Fibroblast of lung (primary cell): ENCODE data around the gene CNKSR2.

Source experiments
- EZH2 ChIP-seq: IDR thresholded peaks from 2 replicates; pipeline ENCODE4 v1.5.1; 2012; ENCODE audit warnings: low read length, control low read depth, mild to moderate bottlenecking; ENCODE audit errors: missing control alignments
- TF ChIP-seq, protein P1 (sequence below), 2 donors: IDR thresholded peaks in 1 of 2; conservative IDR thresholded peaks in 1 of 2; 1 replicate in 1 of 2; 2 replicates in 1 of 2; pipeline ENCODE4 v1.5.1; 2011 to 2012; ENCODE audit warnings: low read length in 2 of 2, control low read depth in 1 of 2, inconsistent platforms in 1 of 2, low read depth in 1 of 2, mild to moderate bottlenecking in 1 of 2

DNA sequence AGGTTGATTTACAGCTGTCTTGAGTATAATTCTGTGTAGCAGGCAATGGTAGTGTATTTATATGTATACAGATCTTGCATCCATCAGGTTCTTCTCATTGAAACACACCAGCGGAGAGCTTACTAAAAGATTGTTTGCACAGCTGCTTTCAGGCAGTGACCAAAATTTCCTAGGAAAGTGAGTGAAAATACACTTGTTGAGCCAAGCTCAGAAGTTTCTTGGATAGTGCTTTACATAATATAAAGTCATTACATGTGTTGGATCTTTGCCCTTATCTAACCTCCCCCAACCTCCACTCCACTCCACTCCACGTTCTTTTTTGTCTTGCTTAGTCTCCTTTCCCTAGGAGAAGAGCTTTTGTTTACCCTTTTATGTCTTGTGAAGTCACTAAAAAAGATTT is 34.1 kb downstream of the CNKSR2 start:
- TF ChIP-seq, protein P1, sequence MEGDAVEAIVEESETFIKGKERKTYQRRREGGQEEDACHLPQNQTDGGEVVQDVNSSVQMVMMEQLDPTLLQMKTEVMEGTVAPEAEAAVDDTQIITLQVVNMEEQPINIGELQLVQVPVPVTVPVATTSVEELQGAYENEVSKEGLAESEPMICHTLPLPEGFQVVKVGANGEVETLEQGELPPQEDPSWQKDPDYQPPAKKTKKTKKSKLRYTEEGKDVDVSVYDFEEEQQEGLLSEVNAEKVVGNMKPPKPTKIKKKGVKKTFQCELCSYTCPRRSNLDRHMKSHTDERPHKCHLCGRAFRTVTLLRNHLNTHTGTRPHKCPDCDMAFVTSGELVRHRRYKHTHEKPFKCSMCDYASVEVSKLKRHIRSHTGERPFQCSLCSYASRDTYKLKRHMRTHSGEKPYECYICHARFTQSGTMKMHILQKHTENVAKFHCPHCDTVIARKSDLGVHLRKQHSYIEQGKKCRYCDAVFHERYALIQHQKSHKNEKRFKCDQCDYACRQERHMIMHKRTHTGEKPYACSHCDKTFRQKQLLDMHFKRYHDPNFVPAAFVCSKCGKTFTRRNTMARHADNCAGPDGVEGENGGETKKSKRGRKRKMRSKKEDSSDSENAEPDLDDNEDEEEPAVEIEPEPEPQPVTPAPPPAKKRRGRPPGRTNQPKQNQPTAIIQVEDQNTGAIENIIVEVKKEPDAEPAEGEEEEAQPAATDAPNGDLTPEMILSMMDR (conservative IDR thresholded peaks at IDR 0.05 in 1 of 2, IDR thresholded peaks at IDR 0.05 in 1 of 2; ENCODE audit: low read depth in 1 of 2, low read length in 2 of 2): no peak
- TF ChIP-seq EZH2: no peak
